GM18951 (cell line): ENCODE results near the gene OR2T3.
"Not testable (repeated sequence)": the region's sequence is repeated elsewhere in the genome, so short reads cannot be mapped to it uniquely, and the experiment has no call there.

ENCODE experiments used
- in situ Hi-C: fragments of 300-500 bp; cut with MboI; formaldehyde crosslinking; loops from one replicate; pipeline ENCODE4 v1.12.0; 2022; ENCODE audit warnings: low sequenced_read_pairs, mixed read lengths, inconsistent platforms; ENCODE audit not compliant: unreplicated experiment

The OR2T3 gene

DNA sequence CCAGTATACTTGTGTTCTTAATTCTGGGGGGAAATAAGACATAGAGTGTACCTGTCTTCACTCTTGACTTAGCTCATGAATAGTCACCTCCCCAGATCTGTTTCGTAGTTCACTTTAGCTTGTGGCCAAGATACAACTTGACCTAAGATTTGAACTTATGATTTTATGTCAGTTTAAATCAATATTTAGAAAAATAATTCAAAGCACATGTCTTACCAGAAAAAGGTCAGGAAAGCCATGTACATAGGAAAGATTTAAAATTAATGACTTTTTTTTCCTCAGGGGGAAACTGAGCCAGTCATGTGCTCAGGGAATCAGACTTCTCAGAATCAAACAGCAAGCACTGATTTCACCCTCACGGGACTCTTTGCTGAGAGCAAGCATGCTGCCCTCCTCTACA lies at the start of gene OR2T3:
TSS of gene OR2T3 (plus strand) at position 301 of the 400 bp plus-strand sequence. CDS start at position 301, 0 bp downstream.
- in situ Hi-C loops: not testable (repeated sequence)

DNA sequence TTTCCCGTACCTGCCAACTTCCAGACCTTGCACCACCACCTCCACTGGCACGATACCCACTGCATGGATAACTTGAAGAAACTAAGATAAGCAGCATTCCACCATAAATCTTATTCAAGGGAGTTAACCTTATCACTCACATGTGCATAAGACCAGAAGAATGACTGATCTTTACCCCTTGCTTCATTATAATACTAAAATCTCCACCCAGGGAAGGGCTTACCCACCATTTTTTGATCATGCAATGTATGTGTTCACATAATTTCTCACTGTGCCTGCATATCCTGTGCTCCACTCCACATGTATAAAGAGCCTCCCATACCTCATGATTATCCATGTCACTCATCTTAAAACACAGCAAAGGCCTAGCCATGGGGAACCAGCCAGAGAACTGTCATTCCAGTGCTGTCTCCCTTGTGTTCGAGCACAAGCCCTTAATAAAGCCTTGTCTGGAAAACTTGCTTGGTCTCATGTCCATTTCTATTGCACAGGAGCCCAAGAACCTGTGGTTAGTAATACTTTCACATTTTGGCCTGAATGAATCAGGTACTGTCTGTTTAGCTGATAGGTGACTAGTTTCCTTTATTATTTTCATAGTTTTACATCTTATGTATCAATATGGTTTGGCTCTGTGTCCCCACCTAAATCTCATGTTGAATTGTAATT lies 45.5 kb upstream of the OR2T3 start:
- in situ Hi-C loops: not testable (repeated sequence)

DNA sequence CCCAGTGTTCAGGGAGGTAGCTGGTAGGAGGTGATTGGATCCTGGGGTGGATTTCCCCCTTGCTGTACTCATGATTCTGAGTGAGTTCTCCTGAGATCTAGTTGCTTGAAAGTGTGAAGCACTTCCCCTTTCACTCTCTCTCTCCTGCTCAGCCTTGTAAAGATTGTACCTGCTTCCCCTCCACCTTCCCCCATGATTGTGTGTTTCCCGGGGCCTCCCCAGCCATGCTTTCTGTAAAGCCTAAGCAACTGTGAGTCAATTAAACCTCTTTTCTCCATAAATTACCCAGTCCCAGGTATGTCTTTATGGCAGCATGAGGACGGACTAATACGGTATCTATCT lies 45.0 kb upstream of the OR2T3 start:
- in situ Hi-C loops: not testable (repeated sequence)

- in situ Hi-C loops: not testable (repeated sequence)
Observed at GRCh38 chr1:248431683-248432082, 41.5 kb upstream of the OR2T3 start.

- in situ Hi-C loops: not testable (repeated sequence)
Observed at GRCh38 chr1:248432201-248432600, 41.0 kb upstream of the OR2T3 start.

GRCh38 chr1:248433811-248434415 lies 39.2 kb upstream of the OR2T3 start:
- in situ Hi-C loops: not testable (repeated sequence)

GRCh38 chr1:248434913-248435312 lies 38.2 kb upstream of the OR2T3 start:
- in situ Hi-C loops: not testable (repeated sequence)

DNA sequence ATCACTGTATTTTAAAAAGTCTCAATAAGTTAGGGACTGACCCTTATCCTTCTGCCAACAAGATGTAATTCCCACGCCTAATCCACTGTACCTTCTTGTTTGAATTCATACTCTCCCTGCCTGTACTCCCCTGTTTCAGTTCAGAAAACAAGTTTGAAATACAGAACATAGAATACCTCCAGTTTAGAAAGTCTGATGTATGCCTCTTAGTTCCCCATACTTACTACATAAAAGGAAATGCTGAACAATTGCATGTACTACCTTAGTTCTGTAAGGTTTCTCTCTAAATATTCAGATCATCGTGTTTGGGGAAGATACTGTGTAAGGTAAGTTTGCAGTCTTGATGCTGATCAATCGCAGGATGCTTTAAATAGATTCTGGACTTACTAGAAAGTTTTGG lies 36.8 kb upstream of the OR2T3 start:
- in situ Hi-C loops: not testable (repeated sequence)

DNA sequence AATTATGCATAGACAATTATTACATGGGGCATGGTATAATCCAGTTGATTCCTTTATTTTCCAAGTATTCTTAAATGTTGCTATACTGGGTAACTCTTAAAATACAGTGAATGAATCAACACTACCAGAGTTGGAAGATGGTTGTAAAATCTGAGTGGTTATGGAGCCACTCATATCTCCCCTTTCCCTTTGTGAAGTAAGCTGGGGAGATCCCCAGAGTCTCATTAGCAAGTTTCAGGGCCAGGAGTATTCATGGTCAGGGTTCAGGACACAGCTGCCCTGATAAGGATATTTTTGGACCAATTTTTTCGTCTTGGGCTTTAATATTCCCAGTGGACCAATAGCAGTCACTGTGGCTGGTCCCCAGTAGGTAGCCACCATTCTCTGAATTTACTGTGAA lies 34.5 kb upstream of the OR2T3 start:
- in situ Hi-C loops: not testable (repeated sequence)

GRCh38 chr1:248439283-248439682 lies 33.9 kb upstream of the OR2T3 start:
- in situ Hi-C loops: not testable (repeated sequence)

DNA sequence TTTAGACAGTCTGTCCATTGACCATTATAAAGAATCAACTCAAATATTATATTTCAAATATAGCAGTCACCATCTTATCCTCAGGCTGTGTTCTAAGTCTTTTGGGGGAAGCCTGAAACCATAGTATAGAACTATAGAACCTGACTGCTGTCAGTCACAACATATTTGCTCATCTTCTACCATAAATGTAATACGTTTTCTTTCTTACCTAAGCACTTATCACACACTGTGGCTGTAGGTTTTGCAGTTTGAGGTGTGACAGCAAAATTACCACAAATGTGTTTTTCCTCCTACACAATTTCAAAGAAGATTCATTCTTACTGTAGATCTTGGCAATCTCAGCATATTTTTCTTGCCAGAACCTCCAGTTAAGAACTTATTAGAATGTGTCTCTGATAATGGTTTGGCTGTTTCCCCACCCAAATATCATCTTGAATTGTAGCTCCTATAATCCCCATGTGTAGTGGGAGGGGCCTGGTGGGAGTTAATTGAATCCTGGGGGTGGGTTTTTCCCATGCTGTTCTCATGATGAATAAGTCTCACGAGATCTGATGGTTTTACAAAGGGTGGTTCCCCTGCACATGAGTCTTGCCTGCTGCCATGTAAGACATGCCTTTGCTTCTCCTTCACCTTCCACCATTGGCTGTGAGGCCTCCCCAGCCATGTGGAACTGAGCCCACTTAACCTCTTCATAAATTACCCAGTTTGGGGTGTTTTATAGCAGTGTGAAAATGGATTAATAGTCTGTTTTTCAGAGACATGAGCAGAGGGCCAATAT lies 30.5 kb upstream of the OR2T3 start:
- in situ Hi-C loops: loop anchor here (5.0 kb wide), 1 partner anchor 205 kb away; the partner anchor contains the start of gene OR2T35

GRCh38 chr1:248444603-248445002 lies 28.5 kb upstream of the OR2T3 start:
- in situ Hi-C loops: loop anchor here (5.0 kb wide), 1 partner anchor 203 kb away; the partner anchor contains the start of gene OR2T35

DNA sequence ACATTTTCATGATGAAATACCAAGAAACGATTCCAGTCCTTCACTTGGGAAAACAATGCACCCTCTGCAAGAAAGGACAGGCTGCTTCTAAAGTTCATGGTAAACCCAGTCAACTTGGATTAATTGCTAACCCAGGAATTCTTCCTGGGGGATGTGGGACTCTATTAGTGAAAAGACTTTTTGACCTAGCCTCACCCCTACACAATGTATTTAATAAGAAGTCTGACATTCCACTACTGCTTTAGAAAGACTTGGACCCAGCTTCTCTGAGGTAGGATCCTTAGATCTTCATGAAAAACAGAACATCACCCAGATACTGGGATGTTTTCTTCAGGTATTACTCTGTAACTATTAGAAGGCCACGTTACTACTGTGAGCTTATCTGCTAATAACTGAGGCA lies 27.8 kb upstream of the OR2T3 start, which contains the start of gene OR2T2:
TSS of gene OR2T2 (plus strand) at position 239 of the 400 bp plus-strand sequence. CDS start 7,161 bp downstream, outside the sequence.
- in situ Hi-C loops: not testable (repeated sequence)

DNA sequence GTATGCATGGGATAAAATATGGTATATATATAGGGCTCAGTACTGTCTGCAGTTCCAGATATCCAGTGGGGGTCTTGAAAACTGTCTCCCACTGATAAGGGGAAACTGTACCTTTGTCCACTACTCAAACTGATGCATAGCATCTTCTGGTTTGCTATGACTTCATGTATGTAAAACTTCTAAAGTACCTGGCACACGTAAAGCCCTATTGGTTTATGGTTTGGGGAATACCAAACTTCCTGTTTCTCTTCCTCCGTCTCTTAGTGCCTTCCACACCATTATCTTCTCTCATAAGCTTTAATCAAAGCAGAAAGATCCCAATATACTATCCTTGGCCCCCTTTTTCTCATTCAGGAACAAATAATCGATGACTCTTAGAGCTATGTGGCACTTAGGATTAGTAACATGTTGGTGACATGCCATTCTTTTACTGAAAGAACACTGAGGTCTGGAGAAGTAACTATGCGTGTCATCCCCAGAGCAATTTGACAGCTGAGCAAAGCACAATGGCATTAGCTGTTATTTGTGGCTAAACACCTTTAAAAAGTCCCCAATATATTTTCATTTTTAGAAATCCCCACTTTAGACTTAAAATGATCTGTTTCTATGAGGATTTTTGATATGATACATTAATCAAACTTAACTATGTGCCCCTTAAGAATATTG lies 24.6 kb upstream of the OR2T3 start:
- in situ Hi-C loops: not testable (repeated sequence)

DNA sequence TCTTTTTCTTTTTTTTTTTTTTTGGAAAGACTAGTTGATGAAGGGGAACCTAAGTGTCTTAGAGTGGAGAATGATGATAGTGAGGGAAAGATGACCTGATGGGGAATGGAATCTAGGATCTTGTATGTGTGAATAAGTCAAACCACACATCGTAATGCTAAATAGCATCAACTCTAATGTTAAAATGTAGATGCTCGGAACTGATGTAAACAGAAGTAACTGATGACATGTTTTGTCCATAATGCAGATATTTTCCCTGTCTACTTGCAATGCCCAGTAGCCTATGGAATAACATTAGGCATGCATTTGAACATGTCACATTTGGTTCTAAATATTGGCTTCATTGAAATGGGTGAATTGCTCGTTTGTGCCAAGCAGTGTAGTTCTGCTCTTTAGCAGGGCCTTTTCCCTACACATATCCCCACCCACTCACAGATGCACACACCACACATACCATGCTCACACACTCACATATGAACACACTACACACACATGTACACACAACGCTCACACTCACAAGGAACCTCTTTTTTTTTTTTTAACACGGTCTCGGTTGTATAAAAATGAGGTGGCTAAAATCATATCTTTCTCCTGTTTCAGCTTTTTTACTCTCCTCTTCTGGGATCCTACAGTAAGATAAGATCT lies 23.2 kb upstream of the OR2T3 start:
- in situ Hi-C loops: not testable (repeated sequence)

- in situ Hi-C loops: not testable (repeated sequence)
Observed at GRCh38 chr1:248450466-248451145, 22.5 kb upstream of the OR2T3 start.

GRCh38 chr1:248453619-248454018 lies 19.5 kb upstream of the OR2T3 start:
- in situ Hi-C loops: not testable (repeated sequence)

DNA sequence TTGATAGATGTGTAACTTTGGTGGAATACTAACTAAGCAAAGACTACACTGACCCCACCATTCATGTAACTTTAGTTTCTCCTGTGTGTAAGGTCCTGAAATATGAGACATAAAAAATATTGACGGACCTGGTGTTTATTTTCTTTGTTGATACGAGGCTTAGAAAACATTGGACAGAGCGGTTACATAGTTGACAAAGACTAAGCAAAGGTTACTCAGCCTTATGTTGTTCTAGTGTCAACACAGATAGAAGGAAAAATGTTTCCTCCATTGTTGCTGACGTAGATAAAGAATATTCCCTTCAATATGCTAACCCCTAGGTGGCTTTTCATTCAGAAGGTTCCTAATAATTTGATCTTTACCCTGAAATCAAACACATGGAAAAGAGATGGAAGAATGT lies 18.1 kb upstream of the OR2T3 start:
- in situ Hi-C loops: not testable (repeated sequence)

DNA sequence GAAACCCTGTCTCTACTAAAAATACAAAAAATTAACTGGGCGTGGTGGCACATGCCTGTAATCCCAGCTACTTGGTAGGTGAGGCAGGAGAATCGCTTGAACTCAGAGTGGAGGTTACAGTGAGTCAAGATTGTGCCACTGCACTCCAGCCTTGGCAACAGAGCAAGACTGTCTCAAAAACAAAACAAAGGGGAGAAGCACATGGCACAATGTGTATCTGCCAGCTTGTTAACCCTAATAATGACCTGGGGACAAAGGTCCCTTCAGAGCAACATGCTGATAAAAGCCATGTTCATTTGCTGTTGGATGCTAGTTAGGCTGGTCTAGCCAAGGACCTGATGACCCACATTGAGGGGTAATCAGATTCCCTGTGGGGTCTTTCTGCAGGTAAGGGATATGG lies 16.5 kb upstream of the OR2T3 start:
- in situ Hi-C loops: not testable (repeated sequence)
